GM21367 (cell line): ENCODE data around the gene APOLD1.
A peak's percentile ranks its signal among the peaks of the same experiment; 100 is the strongest.
"Not testable (repeated sequence)": the region's sequence is repeated elsewhere in the genome, so short reads cannot be mapped to it uniquely, and the experiment has no call there.

Experiments used
- ATAC-seq: cut with Tn5 transposase; IDR thresholded peaks from one replicate; pipeline ENCODE4 v1.9.1; 2021; ENCODE audit not compliant: unreplicated experiment

Gene APOLD1

GRCh38 chr12:12784911-12785814, at the start of gene APOLD1:
APOLD1 (plus strand) TSS chr12:12785659; CDS start chr12:12785692, 33 bp downstream.
- no peak for ATAC-seq

DNA sequence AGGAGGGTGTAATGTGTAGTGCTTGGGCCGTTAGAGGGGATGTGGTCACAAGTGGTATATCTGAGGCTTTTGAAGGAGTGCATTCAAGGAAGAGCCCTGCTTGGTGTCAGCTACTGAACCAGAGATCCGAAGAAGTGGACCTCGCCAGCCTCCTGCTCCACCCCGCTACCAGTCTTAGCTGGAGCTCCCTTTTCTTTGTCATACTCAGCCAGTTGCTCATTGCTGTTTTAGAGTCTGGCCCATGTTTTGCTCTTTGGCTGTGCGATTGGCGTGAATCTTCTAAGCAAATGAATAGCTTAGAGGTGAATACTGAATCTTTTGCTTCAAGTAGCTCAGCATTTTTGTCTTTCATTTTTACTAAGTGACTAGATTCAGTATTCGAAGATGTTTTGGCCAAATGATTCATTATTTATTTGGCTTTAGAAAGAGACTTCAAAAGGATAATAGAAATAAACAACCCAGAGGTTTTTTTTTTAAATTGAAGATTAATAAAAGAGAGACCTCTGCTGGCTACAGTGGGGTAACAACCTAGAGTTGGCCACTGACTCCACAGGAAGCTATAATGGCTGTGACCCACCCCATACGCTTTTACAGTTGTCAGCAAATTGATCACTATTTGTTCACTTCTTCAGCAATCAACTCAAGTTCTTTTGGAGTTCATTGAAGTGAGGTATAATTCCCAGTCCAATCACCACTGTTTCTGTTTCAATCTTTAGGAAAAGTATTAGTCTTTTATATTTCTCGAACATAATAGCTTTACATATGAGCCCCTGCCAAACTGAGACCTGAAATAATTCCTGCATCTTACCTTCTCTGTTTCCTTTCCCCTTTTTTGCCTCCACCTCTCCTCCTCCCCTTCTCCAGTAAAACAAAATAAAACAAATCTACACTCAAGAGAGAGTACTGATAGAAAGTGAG, 48.4 kb upstream of the APOLD1 start:
- ATAC-seq: peak; percentile 63

GRCh38 chr12:12738152-12738551, 47.3 kb upstream of the APOLD1 start:
- ATAC-seq: not testable (repeated sequence)

DNA sequence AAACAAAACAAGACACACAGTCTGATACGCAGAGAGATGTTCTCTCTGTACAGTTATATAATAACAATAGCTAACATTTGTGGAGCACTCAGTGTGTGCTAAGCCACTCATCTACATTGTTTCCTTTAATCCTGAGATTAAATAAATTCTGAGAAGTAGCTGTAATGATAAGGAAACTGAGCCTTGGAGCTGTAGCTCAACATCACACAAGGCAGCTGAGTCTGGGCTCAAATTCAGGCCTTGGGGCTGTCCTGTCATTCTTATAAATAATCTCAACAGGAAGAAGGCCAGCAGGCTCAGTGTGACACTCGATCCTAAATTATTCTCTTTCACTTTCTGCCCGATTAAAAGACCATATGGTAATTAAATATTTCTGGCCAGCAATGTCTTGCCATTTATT, 43.8 kb upstream of the APOLD1 start:
- ATAC-seq: no peak

- no peak for ATAC-seq
Measured at GRCh38 chr12:12744546-12745305, 40.7 kb upstream of the APOLD1 start.

DNA sequence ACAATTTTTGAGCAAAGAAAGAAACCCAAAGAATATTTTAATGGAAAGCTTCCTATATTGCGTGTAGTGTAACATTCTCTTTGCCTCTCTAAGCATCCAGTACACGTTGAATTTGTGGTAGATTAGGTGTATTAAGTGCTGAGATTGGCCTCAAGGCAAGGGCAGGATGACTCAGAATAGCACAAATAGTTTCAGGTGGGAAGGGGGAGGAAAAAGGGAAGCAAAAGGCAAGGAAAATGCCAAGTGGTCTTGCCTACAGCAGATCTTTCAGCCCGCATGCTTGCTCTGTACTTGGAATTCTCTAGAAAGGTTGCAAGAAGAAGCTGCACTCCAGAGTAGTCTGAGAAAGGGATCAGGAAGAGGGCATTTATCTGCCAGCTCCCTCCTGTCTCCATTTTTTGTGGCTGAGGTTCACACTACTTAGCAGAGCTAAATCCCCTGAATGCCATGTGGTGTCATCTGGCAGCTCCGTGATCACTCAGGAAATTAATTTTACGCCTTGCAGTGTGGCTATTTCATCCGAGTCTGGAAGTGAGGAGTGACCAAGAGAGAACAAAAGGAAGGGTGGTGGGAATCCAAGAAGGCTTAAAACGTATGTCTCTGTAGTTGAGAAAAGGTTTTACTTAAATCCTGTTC, 39.8 kb upstream of the APOLD1 start:
- ATAC-seq: no peak

DNA sequence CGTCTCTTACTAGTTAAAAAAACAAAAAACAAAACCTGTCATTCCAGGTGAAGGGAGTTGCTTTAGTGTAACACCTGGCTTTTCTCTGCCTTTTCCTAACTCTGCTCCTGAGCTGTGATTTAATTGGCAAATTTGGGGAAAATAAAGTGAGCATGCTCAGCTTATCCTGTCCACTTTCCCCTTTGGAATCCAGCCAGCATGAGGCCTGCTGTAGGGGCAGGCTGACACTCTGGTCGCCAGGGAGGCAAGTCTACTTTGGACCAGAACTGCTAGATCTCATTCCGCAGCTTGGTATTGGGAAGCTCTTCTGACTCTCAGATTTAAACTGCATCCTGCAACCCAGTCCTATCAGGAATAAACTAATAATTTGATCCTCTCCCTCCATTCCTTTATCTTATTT, 38.2 kb upstream of the APOLD1 start:
- ATAC-seq: no peak

DNA sequence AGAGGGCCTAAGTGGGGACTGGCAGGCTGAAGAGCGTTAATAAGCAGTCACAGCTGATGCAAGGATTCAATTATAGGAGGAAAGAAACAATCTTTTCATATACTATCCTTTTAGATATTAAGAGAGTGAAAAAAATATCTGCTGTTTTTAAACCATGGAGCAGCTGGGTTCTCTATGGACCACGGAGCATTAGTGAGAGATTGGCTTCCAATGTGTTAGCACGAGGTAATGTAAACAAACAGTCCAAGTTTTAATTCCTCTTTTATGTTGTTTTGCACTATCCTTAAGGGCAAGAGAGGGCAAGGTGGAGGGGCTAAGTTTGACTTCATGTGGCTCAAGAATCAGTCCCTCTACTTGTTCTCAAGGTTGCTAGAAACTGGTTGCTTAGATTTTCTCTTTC, 37.4 kb upstream of the APOLD1 start:
- no peak for ATAC-seq

DNA sequence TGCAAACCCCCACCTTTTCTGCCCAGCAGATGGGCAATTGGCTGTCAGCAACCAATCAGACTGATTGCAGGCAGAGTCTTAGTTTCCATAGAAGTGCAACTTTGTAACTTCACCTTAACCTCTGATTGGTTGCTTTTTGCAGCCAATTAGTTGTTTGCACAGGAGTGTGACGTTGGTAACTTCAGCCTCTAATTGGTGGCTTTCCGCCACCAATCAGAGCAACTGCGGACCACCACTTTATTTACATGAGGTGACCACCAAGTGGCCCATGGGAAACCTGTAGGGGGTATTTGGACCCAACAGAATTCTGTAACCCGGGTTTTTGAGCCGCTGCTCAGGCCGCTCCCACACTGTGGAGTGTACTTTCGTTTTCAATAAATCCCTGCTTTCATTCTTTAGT, 36.0 kb upstream of the APOLD1 start:
- ATAC-seq: no peak

- ATAC-seq: no peak
Measured at GRCh38 chr12:12755923-12756322, 29.5 kb upstream of the APOLD1 start.

DNA sequence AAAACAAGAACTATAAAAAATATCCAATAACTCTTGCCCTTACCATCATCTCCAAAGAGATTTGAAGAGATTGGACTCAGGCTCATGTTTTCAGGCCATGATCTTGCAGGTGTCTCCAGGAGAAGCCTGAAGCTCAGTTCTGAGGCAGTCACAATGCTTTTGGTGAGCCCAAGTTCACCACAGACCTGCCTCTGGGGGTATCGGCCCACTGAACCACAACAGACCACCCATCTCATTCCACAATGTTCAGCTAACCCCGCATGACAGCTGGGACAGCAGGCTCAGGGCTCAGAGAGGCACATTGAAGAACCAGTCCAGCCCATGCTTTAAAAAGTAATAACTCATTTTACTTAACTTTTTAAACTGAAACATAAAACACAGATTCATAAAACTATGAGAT, 28.3 kb upstream of the APOLD1 start:
- no peak for ATAC-seq

DNA sequence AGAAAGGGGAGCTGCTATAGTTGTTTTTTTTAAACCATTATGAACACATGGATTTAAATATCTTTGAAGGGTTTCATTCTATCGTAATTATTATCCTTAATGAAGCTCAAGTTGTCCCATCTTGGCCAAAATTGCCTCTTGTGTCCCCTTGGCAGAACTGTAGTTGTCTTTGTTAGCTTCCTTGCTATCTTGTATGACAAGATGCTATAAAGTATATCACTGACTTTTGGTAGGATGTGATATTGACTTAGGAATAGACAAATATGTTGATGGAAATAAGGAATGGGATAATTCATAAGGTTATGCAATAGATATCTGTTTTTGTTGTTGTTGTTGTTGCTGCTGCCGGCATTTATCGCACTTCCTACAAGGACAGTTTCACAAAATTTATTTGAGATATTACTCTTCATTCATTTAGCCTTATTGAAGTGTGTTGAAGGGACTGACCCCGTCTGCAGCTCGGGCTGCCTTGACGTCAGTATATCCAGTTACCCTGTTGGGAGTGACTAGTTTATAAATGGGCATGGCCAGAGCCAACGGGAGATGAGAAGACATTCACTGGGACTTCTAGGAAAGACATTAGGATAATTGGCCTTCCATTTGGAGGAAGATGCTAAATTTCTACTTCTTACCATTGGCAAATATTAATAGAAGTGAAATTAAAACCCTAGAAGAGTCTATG, 26.1 kb upstream of the APOLD1 start:
- ATAC-seq: no peak

DNA sequence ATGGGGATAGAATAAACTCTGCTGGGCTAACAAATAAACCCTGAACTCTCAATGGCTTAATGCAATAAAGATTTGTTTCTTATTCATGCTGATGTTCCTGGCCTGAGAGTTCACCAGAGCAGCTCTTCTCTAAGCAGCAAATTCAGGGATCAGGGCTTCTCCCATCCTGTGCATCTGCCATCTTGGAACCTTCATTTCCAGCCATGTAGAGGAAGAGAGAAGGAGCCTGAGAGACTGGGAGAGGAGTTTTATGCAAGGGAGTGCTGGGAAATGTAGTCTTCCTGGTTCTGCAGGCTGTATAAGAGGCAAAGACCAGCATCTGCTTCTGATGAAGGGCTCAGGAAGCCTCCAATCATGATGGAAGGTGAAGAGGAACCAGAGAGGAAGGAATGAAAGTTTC, 20.6 kb upstream of the APOLD1 start:
- ATAC-seq: no peak

GRCh38 chr12:12770262-12770661, 15.2 kb upstream of the APOLD1 start:
- no peak for ATAC-seq

GRCh38 chr12:12774791-12775190, 10.7 kb upstream of the APOLD1 start:
- ATAC-seq: no peak

- no peak for ATAC-seq
Measured at GRCh38 chr12:12776261-12776660, 9.2 kb upstream of the APOLD1 start.

DNA sequence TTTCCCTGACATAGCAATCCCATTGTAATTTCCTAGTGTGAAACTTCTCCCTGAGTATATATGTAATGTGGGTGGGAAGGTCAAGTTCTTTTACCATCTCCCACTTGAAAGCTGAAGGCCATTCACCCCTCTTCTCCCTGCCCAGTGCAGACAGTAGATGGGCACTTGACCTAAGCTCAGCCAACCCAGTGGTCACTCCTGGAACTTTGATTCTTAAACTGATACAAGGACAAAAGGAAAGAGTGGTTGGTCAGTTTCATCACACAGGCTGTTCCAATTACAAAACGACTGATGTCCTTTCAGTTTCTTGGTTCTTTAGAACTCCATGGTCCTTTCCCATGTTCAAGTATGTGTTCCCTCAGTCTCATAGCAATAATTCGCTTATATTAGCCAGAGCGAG, 8.4 kb upstream of the APOLD1 start:
- no peak for ATAC-seq

DNA sequence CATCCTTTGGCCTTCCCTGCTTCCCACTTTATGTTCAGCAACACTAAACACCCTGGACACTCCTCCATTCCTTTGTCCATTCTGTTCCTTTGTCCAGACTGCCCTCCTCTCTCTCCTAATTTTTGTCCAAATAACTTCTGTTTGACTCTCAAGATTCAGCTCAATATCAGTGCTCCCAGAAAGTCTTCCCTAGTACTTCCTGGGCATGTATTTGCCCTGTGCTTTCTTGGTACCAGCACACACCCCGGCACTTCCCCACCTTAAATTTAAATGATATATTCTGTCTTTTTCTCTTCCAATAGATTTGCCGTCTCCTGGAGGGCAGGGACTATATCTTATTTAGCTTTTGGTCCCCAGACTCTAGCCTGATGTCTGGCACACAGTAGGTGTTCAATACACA, 6.5 kb upstream of the APOLD1 start:
- no peak for ATAC-seq

- no peak for ATAC-seq
Measured at GRCh38 chr12:12779529-12779928, 5.9 kb upstream of the APOLD1 start.

DNA sequence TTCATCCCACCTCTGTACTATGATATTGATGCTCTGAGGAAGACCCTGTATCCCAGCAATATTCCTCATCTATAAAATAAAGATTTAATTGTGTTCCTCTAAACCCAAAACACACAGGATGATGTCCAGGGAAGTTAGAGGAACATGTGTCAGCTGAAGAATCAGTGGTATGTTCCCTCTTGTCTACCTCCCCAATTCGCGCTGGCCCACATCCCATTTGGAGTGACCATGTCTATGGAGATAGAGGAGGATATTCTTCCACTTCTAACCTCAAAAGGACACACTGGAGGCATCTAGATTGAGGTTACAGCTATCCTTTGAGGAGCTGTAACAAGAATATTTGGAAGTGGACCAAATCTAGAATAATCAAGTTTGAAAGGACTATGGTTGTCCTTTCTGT, 1.3 kb upstream of the APOLD1 start:
- ATAC-seq: no peak
